NB4 (cell line): Measurements from ENCODE around the gene GRP.

Experiments
- CTCF ChIP-seq: IDR thresholded peaks from one replicate; pipeline ENCODE4 v1.5.1; 2012; ENCODE audit warnings: low read depth, low read length
- MYC ChIP-seq: IDR thresholded peaks from 2 replicates; pipeline ENCODE4 v1.6.1; 2011; ENCODE audit warnings: low read depth, low read length
- POLR2A ChIP-seq: IDR thresholded peaks from 2 replicates; pipeline ENCODE4 v1.6.1; 2011; ENCODE audit warnings: mild to moderate bottlenecking; ENCODE audit not compliant: insufficient read length; ENCODE audit errors: extremely low read depth
- TF ChIP-seq, protein P1 (sequence below): IDR thresholded peaks from 2 replicates; pipeline ENCODE4 v1.6.1; 2011; ENCODE audit warnings: low read depth, low read length

GRCh38 chr18:59182673-59183072, 37.3 kb upstream of the GRP start:
- no peak for TF ChIP-seq CTCF
- TF ChIP-seq, protein P1, sequence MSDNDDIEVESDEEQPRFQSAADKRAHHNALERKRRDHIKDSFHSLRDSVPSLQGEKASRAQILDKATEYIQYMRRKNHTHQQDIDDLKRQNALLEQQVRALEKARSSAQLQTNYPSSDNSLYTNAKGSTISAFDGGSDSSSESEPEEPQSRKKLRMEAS = no peak
- TF ChIP-seq POLR2A = no peak
- TF ChIP-seq MYC = no peak
